Lung microvascular endothelial cell (primary cell): ENCODE data around the gene NBEA. TPM values are rescaled to one million over a fixed set of nuclear protein-coding genes. Genes with fewer than 3 reads are reported as not detected.

Source experiments
- DNase-seq, 2 donors: peaks; one replicate each; pipeline versions ENCODE4 v3.0.0 to v3.0.0-alpha.2; 2010; ENCODE audit warnings: low read depth in 2 of 2
- total RNA-seq: library from RNA; depleted of rRNA; stranded (reverse); fragments of >200 nt; gene quantifications from 2 replicates; pipeline ENCODE4 v1.2.1, GENCODE V29; 2014

The NBEA gene
- total RNA-seq, 1 donor from 2014 or later: 1.4 TPM

- no peak for DNase-seq
These were observed 532.6 kb downstream of the NBEA start for GRCh38 chr13:35474496-35475211.

- peak in 1 of 2 donors; percentile 7 for DNase-seq
These were observed 533.3 kb downstream of the NBEA start for GRCh38 chr13:35475212-35475959.

- DNase-seq: peak in 1 of 2 donors; percentile 17
These were observed 534.2 kb downstream of the NBEA start, which contains the start of gene MAB21L1 for GRCh38 chr13:35475960-35476943. MAB21L1 (minus strand) TSS chr13:35476689; CDS start chr13:35476138, 551 bp downstream.

- DNase-seq: no peak
These were observed 535.4 kb downstream of the NBEA start for GRCh38 chr13:35477386-35477946.

- no peak for DNase-seq
These were observed 536.4 kb downstream of the NBEA start for GRCh38 chr13:35478271-35479037.

- DNase-seq: no peak
These were observed 537.0 kb downstream of the NBEA start for GRCh38 chr13:35479038-35479492.

GRCh38 chr13:35479706-35480105 lies 537.6 kb downstream of the NBEA start:
- no peak for DNase-seq

GRCh38 chr13:35480346-35480745 lies 538.3 kb downstream of the NBEA start:
- DNase-seq: no peak

- DNase-seq: no peak
These were observed 539.7 kb downstream of the NBEA start for GRCh38 chr13:35481777-35482176.

- DNase-seq: no peak
These were observed 540.5 kb downstream of the NBEA start for GRCh38 chr13:35482527-35482926.

GRCh38 chr13:35483761-35484160 lies 541.7 kb downstream of the NBEA start:
- no peak for DNase-seq

- no peak for DNase-seq
These were observed 542.3 kb downstream of the NBEA start for GRCh38 chr13:35484384-35484783.

- DNase-seq: no peak
These were observed 543.4 kb downstream of the NBEA start for GRCh38 chr13:35485424-35485823.

GRCh38 chr13:35489050-35489449 lies 547.0 kb downstream of the NBEA start:
- DNase-seq: no peak

GRCh38 chr13:35496006-35496405 lies 553.9 kb downstream of the NBEA start:
- DNase-seq: no peak

GRCh38 chr13:35496761-35497386 lies 554.8 kb downstream of the NBEA start:
- DNase-seq: no peak

GRCh38 chr13:35498231-35498630 lies 556.2 kb downstream of the NBEA start:
- no peak for DNase-seq

- DNase-seq: no peak
These were observed 557.2 kb downstream of the NBEA start for GRCh38 chr13:35499196-35499662.

GRCh38 chr13:35499676-35500075 lies 557.6 kb downstream of the NBEA start:
- DNase-seq: no peak

- DNase-seq: no peak
These were observed 558.1 kb downstream of the NBEA start for GRCh38 chr13:35500144-35500543.
